GM21825 (cell line): ENCODE measurements around the gene DUSP22.

Source experiments
- ATAC-seq: cut with Tn5 transposase; IDR thresholded peaks from one replicate; pipeline ENCODE4 v1.9.1; 2021; ENCODE audit warnings: mild to moderate bottlenecking, moderate library complexity; ENCODE audit not compliant: unreplicated experiment

The DUSP22 gene

GRCh38 chr6:336159-337114, 44.1 kb downstream of the DUSP22 start:
- ATAC-seq, result peak; percentile 34

GRCh38 chr6:337805-338368, 45.6 kb downstream of the DUSP22 start:
- no peak for ATAC-seq

GRCh38 chr6:338815-339262, 46.6 kb downstream of the DUSP22 start:
- peak; percentile 18 for ATAC-seq

- no peak for ATAC-seq
These were observed 47.2 kb downstream of the DUSP22 start for GRCh38 chr6:339480-339879.

GRCh38 chr6:340186-340955, 48.1 kb downstream of the DUSP22 start:
- no peak for ATAC-seq

- ATAC-seq, result peak; percentile 43
These were observed 48.9 kb downstream of the DUSP22 start for GRCh38 chr6:340991-341827.

GRCh38 chr6:341914-342831, 49.9 kb downstream of the DUSP22 start:
- peak; percentile 47 for ATAC-seq

GRCh38 chr6:342832-343179, 50.5 kb downstream of the DUSP22 start:
- ATAC-seq, result no peak

GRCh38 chr6:343226-343935, 51.1 kb downstream of the DUSP22 start:
- no peak for ATAC-seq

- no peak for ATAC-seq
These were observed 51.9 kb downstream of the DUSP22 start for GRCh38 chr6:343960-344815.

GRCh38 chr6:344816-345340, 52.6 kb downstream of the DUSP22 start:
- ATAC-seq, result no peak

- ATAC-seq, result no peak
These were observed 53.6 kb downstream of the DUSP22 start for GRCh38 chr6:345747-346385.

- no peak for ATAC-seq
These were observed 54.2 kb downstream of the DUSP22 start for GRCh38 chr6:346386-347030.

GRCh38 chr6:347232-347631, 54.9 kb downstream of the DUSP22 start:
- ATAC-seq, result peak; percentile 74

- ATAC-seq, result no peak
These were observed 55.9 kb downstream of the DUSP22 start for GRCh38 chr6:347951-348859.
